Ovary (tissue), 3 donors: ENCODE measurements around the gene SLC6A15.

Source experiments
- CTCF ChIP-seq, 3 donors: fragments of 450-650 bp in 2 of 3; fragments of 200-600 bp in 1 of 3; IDR thresholded peaks; one replicate each; pipeline versions ENCODE4 v1.5.1 to v1.8.0; 2016 to 2022; ENCODE audit warnings: antibody characterized with exemption in 3 of 3, mild to moderate bottlenecking in 1 of 3
- EP300 ChIP-seq: sonication (generic); formaldehyde crosslinking; IDR thresholded peaks from one replicate; pipeline ENCODE4 v1.6.1; 2017; ENCODE audit warnings: antibody characterized with exemption
- POLR2A ChIP-seq: fragments of 450-650 bp; IDR thresholded peaks from one replicate; pipeline ENCODE4 v1.6.1; 2017; ENCODE audit warnings: antibody characterized with exemption, mild to moderate bottlenecking, moderate library complexity
- donor health status: DM: no; HTN: no; CAD: no.

GRCh38 chr12:84816916-84817695 lies 95.5 kb downstream of the SLC6A15 start:
- TF ChIP-seq POLR2A = no peak
- no peak for TF ChIP-seq CTCF (IDR thresholded peaks at IDR 0.05)
- TF ChIP-seq EP300 = no peak
